ENCODE data around the gene SLC26A1.

The SLC26A1 gene

DNA sequence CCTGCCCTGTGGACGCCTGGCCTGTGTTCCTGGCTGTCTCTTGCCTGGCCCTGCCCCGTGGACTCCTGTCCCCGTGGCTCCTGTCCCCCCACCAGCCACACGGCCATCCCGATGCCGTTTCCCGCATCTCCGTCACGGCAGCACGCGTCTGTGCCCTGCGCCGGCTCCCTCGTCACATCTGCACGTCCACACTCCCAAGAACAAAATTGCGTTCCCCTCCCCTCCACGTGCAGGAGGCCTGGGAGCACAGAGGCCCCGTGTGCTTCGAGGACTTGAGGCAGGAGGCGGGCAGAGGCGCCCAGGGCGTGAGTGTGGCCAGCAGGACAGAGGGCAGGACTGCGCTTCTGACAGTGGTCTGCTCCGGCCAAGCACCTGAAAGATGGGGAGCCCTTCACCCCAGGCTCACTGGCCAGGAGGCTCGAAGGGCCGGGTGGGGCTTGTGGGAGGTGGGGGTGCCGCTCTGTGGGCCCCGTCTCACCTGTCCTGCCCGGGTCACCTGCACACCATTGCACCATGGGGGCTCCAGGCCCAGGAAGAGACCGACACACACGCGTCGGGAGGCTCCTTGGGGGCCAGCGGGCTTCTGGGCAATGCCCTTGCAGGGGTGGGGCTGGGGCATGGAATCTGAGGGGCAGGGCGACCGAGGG is 35.5 kb upstream of the SLC26A1 start:
- DNase-seq = no peak

DNA sequence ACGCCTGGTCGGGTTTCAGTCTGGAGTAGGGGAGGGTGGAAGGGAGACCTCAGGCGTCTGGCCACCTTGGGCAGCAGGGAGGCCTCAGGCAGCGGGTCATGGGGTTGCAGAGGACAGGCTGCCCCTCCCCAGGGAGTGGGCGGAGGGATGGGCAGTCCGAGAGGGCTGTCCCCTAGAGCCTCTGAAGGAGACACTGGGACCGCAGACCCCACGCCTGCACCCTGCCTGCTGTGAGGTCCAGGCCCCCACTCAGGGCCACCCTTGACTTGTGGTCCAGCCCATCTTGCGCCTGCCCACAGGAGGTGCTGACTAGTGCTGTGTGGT is 34.7 kb upstream of the SLC26A1 start:
- DNase-seq = no peak

DNA sequence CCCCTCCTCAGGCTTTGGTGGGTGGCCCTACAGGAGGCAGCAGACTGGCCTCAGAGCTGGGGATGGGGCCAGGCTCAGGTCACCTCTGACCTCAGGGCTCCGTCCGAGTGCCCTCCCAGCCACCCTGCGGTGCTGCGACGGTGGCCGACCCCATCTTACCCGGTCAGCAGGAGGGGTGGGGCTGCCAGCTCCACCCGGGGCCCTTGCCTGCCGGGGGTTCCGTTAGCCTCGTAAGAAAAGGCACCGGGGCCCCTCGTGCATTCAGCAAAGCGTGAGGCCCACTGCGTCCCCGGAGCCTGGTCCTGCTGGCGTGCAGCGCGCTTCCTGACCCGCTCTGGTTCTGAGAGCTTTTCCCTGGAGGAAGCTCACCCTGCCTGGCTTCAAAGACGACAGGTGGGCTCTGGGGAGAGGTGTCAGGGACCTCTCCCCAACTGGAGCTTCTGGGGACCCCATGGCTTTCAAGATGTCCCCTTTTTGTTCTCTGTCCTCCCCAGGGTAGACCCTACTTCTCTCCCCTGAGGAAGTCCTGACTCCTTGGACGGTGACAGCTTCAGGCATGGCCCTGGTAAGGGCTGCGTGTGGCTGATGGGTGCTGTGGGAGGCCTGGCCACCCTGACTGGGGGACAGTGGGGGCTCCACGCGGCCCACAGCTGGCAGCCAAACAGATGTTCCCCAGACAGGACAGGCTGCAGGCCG is 34.2 kb upstream of the SLC26A1 start:
- DNase-seq = no peak

DNA sequence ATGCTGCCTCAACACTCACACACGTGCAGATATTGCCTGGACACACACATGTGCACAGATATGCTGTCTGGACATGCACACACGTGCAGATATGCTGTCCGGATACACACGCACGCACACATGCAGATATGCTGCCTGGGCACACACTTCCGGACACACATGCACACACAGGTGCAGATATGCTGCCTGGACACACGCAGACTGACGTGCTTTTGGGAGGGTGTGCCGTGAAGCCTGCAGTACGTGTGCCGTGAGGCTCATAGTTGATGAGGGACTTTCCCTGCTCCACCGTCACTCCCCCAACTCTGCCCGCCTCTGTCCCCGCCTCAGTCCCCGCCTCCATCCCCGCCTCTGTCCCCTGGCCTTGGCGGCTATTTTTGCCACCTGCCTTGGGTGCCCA is 32.9 kb upstream of the SLC26A1 start:
- no peak for DNase-seq

DNA sequence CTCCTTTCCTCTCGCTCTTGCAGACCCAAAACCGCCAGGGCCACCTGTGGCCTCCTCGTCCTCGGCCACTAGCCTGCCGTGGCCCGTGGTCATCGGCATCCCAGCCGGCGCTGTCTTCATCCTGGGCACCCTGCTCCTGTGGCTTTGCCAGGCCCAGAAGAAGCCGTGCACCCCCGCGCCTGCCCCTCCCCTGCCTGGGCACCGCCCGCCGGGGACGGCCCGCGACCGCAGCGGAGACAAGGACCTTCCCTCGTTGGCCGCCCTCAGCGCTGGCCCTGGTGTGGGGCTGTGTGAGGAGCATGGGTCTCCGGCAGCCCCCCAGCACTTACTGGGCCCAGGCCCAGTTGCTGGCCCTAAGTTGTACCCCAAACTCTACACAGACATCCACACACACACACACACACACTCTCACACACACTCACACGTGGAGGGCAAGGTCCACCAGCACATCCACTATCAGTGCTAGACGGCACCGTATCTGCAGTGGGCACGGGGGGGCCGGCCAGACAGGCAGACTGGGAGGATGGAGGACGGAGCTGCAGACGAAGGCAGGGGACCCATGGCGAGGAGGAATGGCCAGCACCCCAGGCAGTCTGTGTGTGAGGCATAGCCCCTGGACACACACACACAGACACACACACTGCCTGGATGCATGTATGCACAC is 31.8 kb upstream of the SLC26A1 start:
- DNase-seq = no peak

DNA sequence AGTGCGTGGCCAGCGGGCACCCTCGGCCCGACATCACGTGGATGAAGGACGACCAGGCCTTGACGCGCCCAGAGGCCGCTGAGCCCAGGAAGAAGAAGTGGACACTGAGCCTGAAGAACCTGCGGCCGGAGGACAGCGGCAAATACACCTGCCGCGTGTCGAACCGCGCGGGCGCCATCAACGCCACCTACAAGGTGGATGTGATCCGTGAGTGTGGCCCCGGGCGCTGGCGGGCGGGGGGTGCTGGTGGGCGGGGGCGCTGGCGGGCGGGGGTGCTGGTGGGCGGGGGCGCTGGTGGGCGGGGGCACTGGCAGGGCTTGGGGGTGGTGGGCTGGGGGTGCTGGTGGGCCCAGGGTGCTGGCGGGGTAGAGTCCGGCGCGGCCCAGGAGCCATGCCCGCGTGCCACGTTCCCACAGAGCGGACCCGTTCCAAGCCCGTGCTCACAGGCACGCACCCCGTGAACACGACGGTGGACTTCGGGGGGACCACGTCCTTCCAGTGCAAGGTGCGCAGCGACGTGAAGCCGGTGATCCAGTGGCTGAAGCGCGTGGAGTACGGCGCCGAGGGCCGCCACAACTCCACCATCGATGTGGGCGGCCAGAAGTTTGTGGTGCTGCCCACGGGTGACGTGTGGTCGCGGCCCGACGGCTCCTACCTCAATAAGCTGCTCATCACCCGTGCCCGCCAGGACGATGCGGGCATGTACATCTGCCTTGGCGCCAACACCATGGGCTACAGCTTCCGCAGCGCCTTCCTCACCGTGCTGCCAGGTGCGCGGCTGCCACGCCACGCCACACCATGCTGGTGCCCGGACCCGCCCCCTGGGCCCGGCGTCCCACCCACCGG is 30.9 kb upstream of the SLC26A1 start:
- DNase-seq = no peak

DNA sequence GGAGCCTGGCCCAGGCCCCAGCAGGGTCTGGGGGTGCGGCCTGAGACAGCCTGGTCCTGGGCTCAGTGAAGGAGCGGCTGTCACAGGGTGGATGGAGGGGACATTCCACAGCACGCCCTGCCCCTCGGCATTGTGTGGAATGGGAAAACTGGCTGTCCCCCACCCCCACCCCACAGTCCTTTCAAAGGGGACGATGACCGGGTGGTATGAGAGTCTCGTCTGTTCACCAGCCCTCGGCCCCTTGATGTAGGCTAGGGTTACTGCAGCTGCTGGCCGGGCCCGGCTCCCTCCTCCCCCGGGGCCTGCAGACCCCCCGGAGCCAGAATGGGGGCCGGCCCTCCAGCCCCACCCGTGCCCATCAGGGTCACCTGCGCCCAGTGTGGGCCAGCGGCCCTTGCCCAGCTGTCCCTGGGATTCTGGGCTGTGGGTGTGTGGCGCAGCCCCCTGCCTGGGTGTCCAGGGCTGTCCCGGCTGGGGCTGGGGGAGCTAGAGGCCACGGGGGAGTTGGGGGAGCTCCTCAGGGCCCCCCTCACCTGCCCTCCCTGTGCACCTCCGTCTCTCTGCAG is 30.0 kb upstream of the SLC26A1 start:
- no peak for DNase-seq

DNA sequence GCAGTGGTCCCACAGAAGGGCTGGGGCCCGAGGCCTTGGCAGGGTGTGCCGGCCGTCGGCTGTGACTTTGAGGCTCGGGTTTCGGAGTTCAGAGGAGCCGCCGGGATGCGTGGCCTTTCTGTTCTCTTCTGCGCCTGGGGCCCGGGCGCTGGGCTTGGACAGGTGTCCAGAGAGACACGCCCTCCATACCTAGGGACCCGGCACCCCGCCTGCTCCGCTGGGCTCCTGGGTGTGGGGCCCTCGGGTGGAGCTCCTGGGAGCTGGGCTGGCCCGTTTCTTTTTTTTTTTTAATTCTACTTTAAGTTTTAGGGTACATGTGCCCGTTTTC is 29.5 kb upstream of the SLC26A1 start:
- no peak for DNase-seq

DNA sequence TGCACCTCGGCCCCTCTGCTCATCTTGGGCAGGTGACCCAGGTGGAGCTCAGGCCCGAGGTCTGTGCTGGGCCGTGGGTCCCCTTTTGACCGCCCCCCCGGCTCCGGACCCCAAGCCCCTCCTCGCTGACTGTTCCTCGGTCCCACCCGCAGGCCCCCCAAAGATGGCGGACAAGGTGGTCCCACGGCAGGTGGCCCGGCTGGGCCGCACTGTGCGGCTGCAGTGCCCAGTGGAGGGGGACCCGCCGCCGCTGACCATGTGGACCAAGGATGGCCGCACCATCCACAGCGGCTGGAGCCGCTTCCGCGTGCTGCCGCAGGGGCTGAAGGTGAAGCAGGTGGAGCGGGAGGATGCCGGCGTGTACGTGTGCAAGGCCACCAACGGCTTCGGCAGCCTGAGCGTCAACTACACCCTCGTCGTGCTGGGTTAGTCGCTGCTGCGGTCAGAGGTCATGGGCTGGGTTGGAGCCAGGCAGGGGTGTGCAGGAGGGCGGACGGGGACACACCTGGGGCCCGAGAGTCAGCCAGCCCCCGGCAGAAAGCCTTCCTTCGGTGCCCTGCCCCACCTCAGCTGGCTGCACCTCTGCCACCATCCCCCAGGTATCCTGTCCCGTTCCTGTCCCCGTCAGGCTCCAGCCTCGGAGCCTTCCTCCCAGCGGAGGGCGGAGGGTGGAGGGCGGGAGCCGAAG is 29.0 kb upstream of the SLC26A1 start:
- no peak for DNase-seq

DNA sequence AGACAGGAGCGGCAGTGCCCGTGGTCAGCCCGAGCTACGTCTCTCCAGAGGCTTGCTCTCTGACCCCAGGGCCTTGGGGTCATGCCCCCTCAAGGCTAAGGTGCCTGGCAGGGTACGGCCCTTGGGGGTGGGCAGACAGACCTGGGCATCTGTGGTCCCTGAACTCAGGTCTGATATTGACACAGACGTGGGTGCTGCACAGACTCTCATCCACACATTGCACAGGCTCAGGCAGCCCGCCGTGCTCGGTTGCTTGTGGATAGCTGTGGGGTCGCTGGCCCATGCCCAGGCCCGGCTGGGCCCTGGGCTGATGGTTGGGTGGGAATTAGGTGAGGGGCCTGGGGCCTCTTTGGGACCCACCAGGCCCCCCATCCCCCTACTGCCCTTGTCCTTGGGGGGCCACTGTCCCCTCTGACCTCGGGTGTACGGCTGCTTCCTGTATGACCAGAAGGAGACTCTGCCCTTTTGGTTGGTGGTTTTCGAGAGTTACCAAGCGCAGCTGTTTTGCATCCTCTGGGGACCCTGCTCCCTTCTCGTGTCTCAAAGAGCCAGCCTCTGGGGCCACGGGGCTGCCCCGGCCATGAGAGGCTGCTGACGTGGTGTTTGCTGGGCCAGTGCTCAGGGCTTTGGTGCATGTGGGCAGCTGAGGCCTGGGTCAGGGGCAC is 28.3 kb upstream of the SLC26A1 start:
- DNase-seq = no peak

DNA sequence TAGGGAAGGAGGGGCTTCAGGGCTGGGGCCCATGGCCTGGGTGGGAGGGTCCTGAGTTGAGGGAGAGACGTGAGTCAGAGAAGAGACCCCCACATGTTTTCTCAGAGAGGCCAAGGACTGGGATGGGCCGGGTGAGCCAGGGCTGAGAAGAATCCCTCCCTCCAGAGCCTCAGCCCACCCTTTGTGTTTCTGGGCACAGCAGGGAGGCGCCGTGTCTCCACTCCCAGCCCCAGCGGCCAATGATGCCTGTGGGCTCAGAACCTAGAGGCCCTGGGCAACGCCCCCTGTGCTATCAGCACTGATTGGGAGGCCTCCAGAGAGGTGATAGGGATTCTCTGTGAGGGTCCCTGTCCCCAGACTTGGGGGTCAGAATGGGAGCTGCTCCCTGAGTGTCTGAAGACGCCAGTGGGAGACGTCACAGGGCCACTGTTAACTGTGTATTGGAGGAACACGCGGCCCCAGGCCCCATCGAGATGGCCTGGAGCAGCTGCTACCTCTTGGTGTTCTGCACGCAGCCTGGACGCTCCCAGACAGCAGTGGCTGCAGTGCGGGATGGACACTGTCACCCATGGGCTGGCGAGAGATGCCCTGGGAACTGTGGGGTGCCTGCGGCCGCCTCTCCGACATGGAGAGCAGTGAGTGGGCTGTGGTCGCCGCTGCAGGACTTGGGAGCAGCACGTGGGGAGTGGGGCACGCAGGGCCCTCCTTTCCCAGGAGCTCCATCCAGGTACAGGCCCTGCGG is 26.7 kb upstream of the SLC26A1 start:
- DNase-seq = no peak

DNA sequence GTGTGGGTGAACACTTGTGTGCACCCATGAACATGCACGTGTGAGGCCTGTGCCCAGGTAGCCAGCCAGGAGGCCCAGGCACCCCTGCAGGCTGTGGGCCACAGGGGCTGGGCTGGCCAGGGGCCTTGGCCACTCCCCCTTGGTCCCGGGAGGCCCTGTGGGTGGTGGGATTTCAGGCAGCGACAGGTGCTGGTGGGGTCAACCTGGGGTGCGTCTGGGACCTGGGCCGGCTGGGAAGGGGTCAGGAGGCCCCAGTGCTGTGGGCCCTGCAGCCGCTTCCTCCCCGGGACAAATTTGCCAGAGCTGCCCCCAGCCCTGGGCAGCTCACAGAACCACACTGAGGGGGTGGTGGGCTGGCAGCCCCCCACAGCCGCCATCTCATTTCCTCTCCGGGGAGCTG is 26.1 kb upstream of the SLC26A1 start:
- no peak for DNase-seq

DNA sequence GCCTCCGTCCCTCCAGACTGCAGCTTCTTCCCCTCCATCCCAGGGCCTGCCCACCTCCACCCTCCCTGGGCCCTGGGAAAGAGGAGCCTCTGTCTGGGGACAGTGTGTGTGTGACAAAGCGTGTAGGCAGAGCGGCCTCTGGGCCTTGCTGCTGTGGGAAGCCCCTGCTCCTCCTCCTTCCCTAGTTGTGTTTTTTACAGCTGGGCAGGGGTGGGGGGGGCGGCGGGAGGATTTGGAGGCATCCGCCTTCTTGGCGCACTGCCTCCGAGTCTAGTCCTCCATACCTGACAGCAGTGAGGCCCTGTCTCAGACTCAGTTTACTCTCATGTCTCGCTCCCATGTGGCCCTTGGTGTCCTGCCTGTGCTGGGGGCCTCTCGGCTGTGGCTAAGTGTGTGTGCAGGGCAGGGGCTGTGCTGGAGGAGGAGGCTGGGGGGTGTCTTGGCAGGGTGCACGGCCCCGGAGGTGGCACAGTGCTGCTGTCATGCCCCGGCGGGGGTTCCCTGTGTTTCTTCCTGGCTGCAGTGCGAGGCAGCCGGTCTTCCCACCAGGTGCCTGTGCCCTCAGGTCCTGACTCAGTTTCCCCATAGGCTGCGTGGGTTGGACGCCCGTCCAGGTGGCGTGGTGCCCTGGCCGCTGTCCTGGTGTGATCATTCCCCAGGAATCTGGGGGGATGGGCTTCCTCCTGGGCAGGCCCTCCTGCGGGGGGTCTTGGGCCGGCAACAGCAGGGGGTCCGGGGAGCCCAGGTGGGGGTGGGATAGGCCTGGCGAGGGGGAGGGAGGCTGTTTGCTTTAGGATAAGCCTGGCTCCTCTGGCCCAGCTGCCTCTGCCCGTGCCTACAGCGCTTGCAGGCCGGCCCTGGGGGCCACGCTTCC is 25.2 kb upstream of the SLC26A1 start:
- DNase-seq = no peak

DNA sequence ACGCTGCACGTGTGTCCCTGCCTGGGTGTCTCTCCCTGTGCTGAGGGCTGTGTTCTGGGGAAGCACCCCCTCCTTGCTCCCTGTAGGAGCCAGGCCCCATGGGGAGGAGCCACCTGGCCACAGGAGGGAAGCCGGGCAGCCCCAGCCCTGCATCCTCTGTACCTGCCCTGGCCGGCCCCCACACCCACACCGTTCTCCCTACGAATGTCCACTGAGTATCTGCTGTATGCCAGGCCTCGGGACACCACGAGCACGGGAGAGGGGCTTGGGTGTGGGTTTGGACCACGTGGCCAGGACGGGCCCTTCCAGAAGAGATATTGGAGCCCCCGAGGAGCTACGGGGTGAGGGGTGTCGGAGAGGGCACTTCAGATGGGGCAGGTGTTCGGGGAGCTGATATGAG is 24.5 kb upstream of the SLC26A1 start:
- DNase-seq = no peak

DNA sequence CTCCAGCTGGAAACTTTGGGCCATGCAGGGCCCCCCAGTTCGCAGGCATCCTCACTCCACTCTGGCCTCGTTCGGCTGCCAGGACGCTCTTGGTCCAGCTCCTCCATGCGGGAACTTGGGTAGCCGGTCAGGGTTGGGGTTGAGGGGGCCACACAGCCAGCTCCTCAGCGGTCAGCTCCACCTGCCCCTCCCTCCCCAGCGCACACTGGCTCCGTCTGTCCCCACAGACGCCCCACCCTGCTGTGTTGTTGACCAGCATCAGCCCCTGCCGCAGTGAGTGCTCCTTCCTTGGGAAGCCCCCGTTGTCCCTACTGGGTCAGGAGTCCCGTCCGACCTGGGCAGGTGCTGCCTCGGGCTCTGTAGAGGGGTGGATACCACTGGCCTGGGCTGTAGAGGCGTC is 24.0 kb upstream of the SLC26A1 start:
- DNase-seq = no peak

DNA sequence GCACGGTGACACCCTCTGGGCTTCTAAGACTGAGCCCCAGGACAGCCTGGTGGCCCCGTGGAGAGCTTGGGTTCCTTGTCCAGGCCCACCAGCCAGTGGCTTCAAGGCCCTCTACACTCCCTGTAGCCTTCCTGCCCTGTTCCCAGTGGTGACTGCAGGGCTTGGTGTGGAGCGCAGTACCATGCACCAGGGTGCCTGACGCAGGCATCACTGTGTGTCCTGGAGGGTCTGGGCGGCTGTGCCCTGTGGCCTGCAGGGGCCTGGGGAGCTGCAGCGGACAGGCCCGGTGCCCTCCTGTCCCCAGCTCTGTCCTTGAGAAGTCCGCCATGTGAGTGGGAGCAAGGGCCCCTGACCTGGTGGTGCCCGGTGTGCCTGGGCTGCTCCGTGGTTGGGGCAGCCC is 22.5 kb upstream of the SLC26A1 start:
- DNase-seq = no peak

DNA sequence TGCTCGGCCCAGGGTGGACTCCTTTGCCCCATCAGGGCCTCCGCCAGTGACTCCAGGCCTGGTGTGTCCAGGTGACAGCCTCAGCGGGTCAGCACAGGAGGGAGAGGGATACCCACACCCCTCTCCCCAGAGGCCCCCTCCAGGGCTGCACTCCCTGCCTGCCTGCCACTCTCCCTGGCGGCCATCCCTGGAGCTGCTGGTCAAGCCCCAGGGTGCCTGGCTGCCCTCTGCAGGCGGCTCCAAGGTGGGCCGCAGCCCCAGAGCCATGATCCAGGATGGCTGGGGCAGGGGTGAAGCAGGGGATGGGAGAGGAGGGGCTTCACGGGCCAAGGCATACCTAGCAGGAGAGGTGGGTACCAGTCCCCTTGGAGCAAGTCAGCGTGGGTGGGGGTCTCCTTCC is 22.0 kb upstream of the SLC26A1 start:
- DNase-seq = peak; percentile 53

DNA sequence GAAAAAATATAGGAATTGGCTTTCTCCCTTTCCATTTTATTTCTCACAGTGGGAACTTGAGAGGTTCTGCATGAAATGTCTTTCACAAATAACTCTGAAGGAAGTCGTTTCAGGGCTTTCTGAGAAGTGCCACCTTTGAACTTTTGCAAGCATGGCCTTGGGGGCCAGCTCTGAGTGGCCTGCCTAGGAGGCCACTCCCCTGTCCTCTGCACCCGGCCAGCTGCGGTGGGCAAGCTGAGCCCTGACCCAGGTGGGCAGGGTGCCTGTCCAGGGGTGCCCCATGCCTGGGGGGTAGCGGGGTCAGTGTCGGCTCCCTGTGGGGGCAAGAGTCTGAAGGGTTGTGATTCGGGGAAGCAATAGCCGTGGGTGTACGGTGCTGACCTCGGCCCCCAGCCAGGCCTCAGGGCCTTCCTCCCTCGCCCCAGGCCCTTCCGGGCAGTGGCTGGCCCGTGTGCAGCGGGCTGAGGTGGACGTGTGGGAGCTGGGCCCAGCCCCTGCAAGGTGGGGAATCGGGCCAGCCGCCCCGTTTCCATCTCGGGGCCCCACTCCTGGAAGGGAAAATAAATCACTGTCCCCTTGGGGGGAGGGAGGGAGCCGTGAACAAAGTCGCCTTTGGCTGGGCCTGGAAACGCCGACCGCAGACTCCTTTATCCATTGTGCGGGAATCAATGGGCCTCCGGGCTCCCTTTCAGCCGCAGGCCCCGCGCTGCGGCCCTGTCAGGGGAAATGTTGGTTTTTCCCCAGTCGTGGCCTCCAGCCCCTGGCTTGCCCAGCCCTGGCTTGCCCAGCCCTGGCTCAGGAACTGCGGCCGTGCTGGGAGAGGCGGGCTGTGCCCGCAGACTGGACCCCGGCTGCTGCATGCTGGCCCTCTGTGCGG is 21.3 kb upstream of the SLC26A1 start:
- DNase-seq = peak; percentile 90
